ENCODE results near the gene LSAMP.

DNA sequence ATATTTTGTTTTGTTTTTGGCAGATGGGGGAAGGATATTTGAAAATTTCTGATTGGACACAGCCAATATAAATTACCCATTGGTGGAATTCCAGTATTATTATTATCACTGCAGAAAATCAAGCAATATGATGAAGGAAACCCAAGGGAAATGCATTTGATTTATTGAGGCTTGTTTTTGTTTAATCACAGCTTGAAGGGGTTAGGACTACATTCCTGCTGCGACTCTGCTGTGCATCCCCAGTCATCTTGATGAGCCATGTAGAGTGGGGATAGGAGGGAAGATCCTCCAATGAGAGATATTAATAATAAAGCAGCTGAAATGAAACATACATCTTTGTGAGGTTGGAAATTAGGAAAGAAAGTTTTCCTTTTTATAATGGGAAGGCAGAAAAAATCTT lies 613.4 kb downstream of the LSAMP start:
- TF ChIP-seq, protein P1, sequence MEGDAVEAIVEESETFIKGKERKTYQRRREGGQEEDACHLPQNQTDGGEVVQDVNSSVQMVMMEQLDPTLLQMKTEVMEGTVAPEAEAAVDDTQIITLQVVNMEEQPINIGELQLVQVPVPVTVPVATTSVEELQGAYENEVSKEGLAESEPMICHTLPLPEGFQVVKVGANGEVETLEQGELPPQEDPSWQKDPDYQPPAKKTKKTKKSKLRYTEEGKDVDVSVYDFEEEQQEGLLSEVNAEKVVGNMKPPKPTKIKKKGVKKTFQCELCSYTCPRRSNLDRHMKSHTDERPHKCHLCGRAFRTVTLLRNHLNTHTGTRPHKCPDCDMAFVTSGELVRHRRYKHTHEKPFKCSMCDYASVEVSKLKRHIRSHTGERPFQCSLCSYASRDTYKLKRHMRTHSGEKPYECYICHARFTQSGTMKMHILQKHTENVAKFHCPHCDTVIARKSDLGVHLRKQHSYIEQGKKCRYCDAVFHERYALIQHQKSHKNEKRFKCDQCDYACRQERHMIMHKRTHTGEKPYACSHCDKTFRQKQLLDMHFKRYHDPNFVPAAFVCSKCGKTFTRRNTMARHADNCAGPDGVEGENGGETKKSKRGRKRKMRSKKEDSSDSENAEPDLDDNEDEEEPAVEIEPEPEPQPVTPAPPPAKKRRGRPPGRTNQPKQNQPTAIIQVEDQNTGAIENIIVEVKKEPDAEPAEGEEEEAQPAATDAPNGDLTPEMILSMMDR (IDR thresholded peaks at IDR 0.05), result no peak
- no peak for TF ChIP-seq POLR2AphosphoS5 (IDR thresholded peaks at IDR 0.05; ENCODE audit: low read depth, low read length)
- no peak for TF ChIP-seq TCF7L2 (IDR thresholded peaks at IDR 0.05; ENCODE audit: low read depth, low read length)
- TF ChIP-seq, protein P2, sequence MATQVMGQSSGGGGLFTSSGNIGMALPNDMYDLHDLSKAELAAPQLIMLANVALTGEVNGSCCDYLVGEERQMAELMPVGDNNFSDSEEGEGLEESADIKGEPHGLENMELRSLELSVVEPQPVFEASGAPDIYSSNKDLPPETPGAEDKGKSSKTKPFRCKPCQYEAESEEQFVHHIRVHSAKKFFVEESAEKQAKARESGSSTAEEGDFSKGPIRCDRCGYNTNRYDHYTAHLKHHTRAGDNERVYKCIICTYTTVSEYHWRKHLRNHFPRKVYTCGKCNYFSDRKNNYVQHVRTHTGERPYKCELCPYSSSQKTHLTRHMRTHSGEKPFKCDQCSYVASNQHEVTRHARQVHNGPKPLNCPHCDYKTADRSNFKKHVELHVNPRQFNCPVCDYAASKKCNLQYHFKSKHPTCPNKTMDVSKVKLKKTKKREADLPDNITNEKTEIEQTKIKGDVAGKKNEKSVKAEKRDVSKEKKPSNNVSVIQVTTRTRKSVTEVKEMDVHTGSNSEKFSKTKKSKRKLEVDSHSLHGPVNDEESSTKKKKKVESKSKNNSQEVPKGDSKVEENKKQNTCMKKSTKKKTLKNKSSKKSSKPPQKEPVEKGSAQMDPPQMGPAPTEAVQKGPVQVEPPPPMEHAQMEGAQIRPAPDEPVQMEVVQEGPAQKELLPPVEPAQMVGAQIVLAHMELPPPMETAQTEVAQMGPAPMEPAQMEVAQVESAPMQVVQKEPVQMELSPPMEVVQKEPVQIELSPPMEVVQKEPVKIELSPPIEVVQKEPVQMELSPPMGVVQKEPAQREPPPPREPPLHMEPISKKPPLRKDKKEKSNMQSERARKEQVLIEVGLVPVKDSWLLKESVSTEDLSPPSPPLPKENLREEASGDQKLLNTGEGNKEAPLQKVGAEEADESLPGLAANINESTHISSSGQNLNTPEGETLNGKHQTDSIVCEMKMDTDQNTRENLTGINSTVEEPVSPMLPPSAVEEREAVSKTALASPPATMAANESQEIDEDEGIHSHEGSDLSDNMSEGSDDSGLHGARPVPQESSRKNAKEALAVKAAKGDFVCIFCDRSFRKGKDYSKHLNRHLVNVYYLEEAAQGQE (IDR thresholded peaks at IDR 0.05; ENCODE audit: insufficient read depth in 1 of 2, low read depth in 2 of 2, low read length in 1 of 2), result no peak
